Measurements from ENCODE around the gene GPR61. TPM values are rescaled to one million over a fixed set of nuclear protein-coding genes. Genes with fewer than 3 reads are reported as not detected.

Gene GPR61
- total RNA-seq, 4 donors from 2014 or later = not detected

GRCh38 chr1:109582021-109582420 is 42.3 kb downstream of the GPR61 start:
- TF ChIP-seq POLR2A (IDR thresholded peaks at IDR 0.05) (no peak), CTCF (IDR thresholded peaks at IDR 0.05) (no peak)
- Histone ChIP-seq H3K9me3 (no peaks in the 10 kb centered on the region), H3K4me1 (peaks cover 0 to 13% (median 0%) of the 10 kb centered on the region in 3 donors), H3K27ac (no peak overlapping the region), H3K27me3 (no peaks in the 10 kb centered on the region), H3K4me3 (no peak overlapping the region), H3K36me3 (peaks cover 3 to 100% (median 12%) of the 10 kb centered on the region in 3 donors)
- no peak for DNase-seq
- WGBS, 2 donors = 90 to 93% methylated on average over 2 of the region's 2 CpGs
- intact Hi-C loops (cut with DNase I) = no loop called here

GRCh38 chr1:109584766-109585165 is 45.1 kb downstream of the GPR61 start:
- intact Hi-C loops (cut with DNase I) = no loop called here
- no peak for DNase-seq
- 61 to 88% methylated on average over 1 of the region's 1 CpG for WGBS, 2 donors
- peaks cover 6 to 100% (median 14%) of the 10 kb centered on the region in 3 donors for H3K36me3 ChIP-seq
- H3K9me3 ChIP-seq = no peaks in the 10 kb centered on the region
- TF ChIP-seq POLR2A (IDR thresholded peaks at IDR 0.05) = no peak
- no peak for TF ChIP-seq CTCF (IDR thresholded peaks at IDR 0.05)
- no peaks in the 10 kb centered on the region for H3K4me1 ChIP-seq
- H3K27me3 ChIP-seq = no peaks in the 10 kb centered on the region
- H3K4me3 ChIP-seq = no peak overlapping the region
- H3K27ac ChIP-seq = no peak overlapping the region

GRCh38 chr1:109586055-109586454 is 46.4 kb downstream of the GPR61 start:
- intact Hi-C loops (cut with DNase I) = no loop called here
- H3K27me3 ChIP-seq = no peaks in the 10 kb centered on the region
- no peak overlapping the region for H3K4me3 ChIP-seq
- TF ChIP-seq POLR2A (IDR thresholded peaks at IDR 0.05) (no peak), CTCF (IDR thresholded peaks at IDR 0.05) (no peak)
- no peaks in the 10 kb centered on the region for H3K4me1 ChIP-seq
- no peak for DNase-seq
- H3K27ac ChIP-seq = no peak overlapping the region
- H3K9me3 ChIP-seq = no peaks in the 10 kb centered on the region
- WGBS, 2 donors = 78 to 93% methylated on average over 3 of the region's 3 CpGs
- peaks cover 6 to 100% (median 19%) of the 10 kb centered on the region in 3 donors for H3K36me3 ChIP-seq

- TF ChIP-seq CTCF (IDR thresholded peaks at IDR 0.05) (no peak), POLR2A (IDR thresholded peaks at IDR 0.05) (no peak)
- intact Hi-C loops (cut with DNase I) = no loop called here
- H3K27ac ChIP-seq = no peak overlapping the region
- WGBS, 2 donors = 72 to 84% methylated on average over 3 of the region's 3 CpGs
- H3K9me3 ChIP-seq = no peaks in the 10 kb centered on the region
- no peak overlapping the region for H3K4me3 ChIP-seq
- no peak for DNase-seq
- H3K36me3 ChIP-seq = peaks cover 0 to 100% (median 29%) of the 10 kb centered on the region in 3 donors
- no peaks in the 10 kb centered on the region for H3K27me3 ChIP-seq
- no peaks in the 10 kb centered on the region for H3K4me1 ChIP-seq
Observed at GRCh38 chr1:109589177-109589576, 49.5 kb downstream of the GPR61 start.

GRCh38 chr1:109589679-109590078 is 50.0 kb downstream of the GPR61 start:
- Histone ChIP-seq H3K27ac (no peak overlapping the region), H3K4me3 (no peak overlapping the region), H3K36me3 (peaks cover 0 to 100% (median 29%) of the 10 kb centered on the region in 3 donors), H3K4me1 (no peaks in the 10 kb centered on the region), H3K27me3 (no peaks in the 10 kb centered on the region), H3K9me3 (no peaks in the 10 kb centered on the region)
- DNase-seq = no peak
- intact Hi-C loops (cut with DNase I) = no loop called here
- TF ChIP-seq POLR2A (IDR thresholded peaks at IDR 0.05) = no peak
- no peak for TF ChIP-seq CTCF (IDR thresholded peaks at IDR 0.05)
